Activated T-helper 2 cell treated with anti-CD3 and anti-CD28 coated beads, Interferon-gamma antibody, Interleukin-2, Interleukin-4, amounts not matched to agents 10 μg/mL and 5 μg/mL and 100 μg/mL, durations not matched to agents 14 hours and 24 hours and 36 hours (primary cell): ENCODE data around the gene DENND2A. TPM values are rescaled to one million over a fixed set of nuclear protein-coding genes. Genes with fewer than 3 reads are reported as not detected.

Experiments used
- DNase-seq: peaks from one replicate; pipeline ENCODE4 v3.0.0; 2021; ENCODE audit warnings: low spot score
- H3K27ac Mint-ChIP-seq: one replicate; pipeline ENCODE4 v1.8.0; 2021; ENCODE audit warnings: mixed read lengths
- H3K27me3 Mint-ChIP-seq: one replicate; pipeline ENCODE4 v1.8.0; 2021; ENCODE audit warnings: low read depth, mixed read lengths
- H3K36me3 Mint-ChIP-seq: one replicate; pipeline ENCODE4 v1.8.0; 2021; ENCODE audit warnings: low read depth, mixed read lengths
- H3K4me1 Mint-ChIP-seq: one replicate; pipeline ENCODE4 v1.8.0; 2021; ENCODE audit warnings: low read depth, mixed read lengths
- H3K4me3 Mint-ChIP-seq: one replicate; pipeline ENCODE4 v1.8.0; 2021; ENCODE audit warnings: low read depth, mild to moderate bottlenecking, moderate library complexity, mixed read lengths
- H3K9me3 Mint-ChIP-seq: one replicate; pipeline ENCODE4 v1.8.0; 2021; ENCODE audit warnings: mixed read lengths
- intact Hi-C: fragments of 100-400 bp; cut with micrococcal nuclease; formaldehyde crosslinking; loops from one replicate; pipeline ENCODE4 v1.15.1; 2023
- total RNA-seq: library from RNA; stranded (reverse); gene quantifications from 2 replicates; pipeline ENCODE4 v1.2.3, GENCODE V29; 2022

Gene DENND2A
- total RNA-seq, 1 donor from 2014 or later, result not detected

GRCh38 chr7:140596519-140597427 lies 43.8 kb downstream of the DENND2A start:
- no peak overlapping the region for H3K27ac Mint-ChIP-seq
- no peaks in the 10 kb centered on the region for H3K9me3 Mint-ChIP-seq
- no peaks in the 10 kb centered on the region for H3K36me3 Mint-ChIP-seq
- H3K4me3 Mint-ChIP-seq, result no peak overlapping the region
- no peak for DNase-seq
- intact Hi-C loops, result no loop called here
- H3K27me3 Mint-ChIP-seq, result peaks cover 28% of the 10 kb centered on the region
- peaks cover 4% of the 10 kb centered on the region for H3K4me1 Mint-ChIP-seq

GRCh38 chr7:140595468-140596092 lies 45.0 kb downstream of the DENND2A start:
- DNase-seq, result no peak
- H3K4me1 Mint-ChIP-seq, result peaks cover 4% of the 10 kb centered on the region
- no peak overlapping the region for H3K27ac Mint-ChIP-seq
- H3K9me3 Mint-ChIP-seq, result no peaks in the 10 kb centered on the region
- H3K27me3 Mint-ChIP-seq, result peaks cover 28% of the 10 kb centered on the region
- intact Hi-C loops, result no loop called here
- no peak overlapping the region for H3K4me3 Mint-ChIP-seq
- H3K36me3 Mint-ChIP-seq, result no peaks in the 10 kb centered on the region

GRCh38 chr7:140594131-140594691 lies 46.4 kb downstream of the DENND2A start:
- intact Hi-C loops, result no loop called here
- no peak for DNase-seq
- H3K27ac Mint-ChIP-seq, result no peak overlapping the region
- H3K36me3 Mint-ChIP-seq, result no peaks in the 10 kb centered on the region
- H3K27me3 Mint-ChIP-seq, result peaks cover 20% of the 10 kb centered on the region
- H3K9me3 Mint-ChIP-seq, result no peaks in the 10 kb centered on the region
- no peak overlapping the region for H3K4me3 Mint-ChIP-seq
- peaks cover 4% of the 10 kb centered on the region for H3K4me1 Mint-ChIP-seq

- no peaks in the 10 kb centered on the region for H3K9me3 Mint-ChIP-seq
- H3K4me1 Mint-ChIP-seq, result peaks cover 4% of the 10 kb centered on the region
- intact Hi-C loops, result no loop called here
- H3K4me3 Mint-ChIP-seq, result no peak overlapping the region
- H3K27ac Mint-ChIP-seq, result no peak overlapping the region
- no peak for DNase-seq
- H3K36me3 Mint-ChIP-seq, result no peaks in the 10 kb centered on the region
- H3K27me3 Mint-ChIP-seq, result peaks cover 19% of the 10 kb centered on the region
Observed at GRCh38 chr7:140593672-140593982, 47.0 kb downstream of the DENND2A start.

GRCh38 chr7:140592964-140593671 lies 47.5 kb downstream of the DENND2A start:
- Mint-ChIP-seq H3K4me1 (peaks cover 4% of the 10 kb centered on the region), H3K27ac (no peak overlapping the region), H3K9me3 (no peaks in the 10 kb centered on the region), H3K27me3 (peaks cover 19% of the 10 kb centered on the region), H3K4me3 (no peak overlapping the region), H3K36me3 (no peaks in the 10 kb centered on the region)
- no peak for DNase-seq
- intact Hi-C loops, result no loop called here

- DNase-seq, result no peak
- H3K27me3 Mint-ChIP-seq, result peaks cover 10% of the 10 kb centered on the region
- H3K36me3 Mint-ChIP-seq, result no peaks in the 10 kb centered on the region
- no peak overlapping the region for H3K27ac Mint-ChIP-seq
- H3K4me3 Mint-ChIP-seq, result no peak overlapping the region
- intact Hi-C loops, result no loop called here
- H3K4me1 Mint-ChIP-seq, result peaks cover 4% of the 10 kb centered on the region
- H3K9me3 Mint-ChIP-seq, result no peaks in the 10 kb centered on the region
Observed at GRCh38 chr7:140591180-140591902, 49.3 kb downstream of the DENND2A start.

GRCh38 chr7:140587243-140587642 lies 53.4 kb downstream of the DENND2A start:
- no peaks in the 10 kb centered on the region for H3K36me3 Mint-ChIP-seq
- H3K27me3 Mint-ChIP-seq, result no peaks in the 10 kb centered on the region
- intact Hi-C loops, result no loop called here
- H3K9me3 Mint-ChIP-seq, result no peaks in the 10 kb centered on the region
- no peak overlapping the region for H3K4me3 Mint-ChIP-seq
- no peak overlapping the region for H3K27ac Mint-ChIP-seq
- DNase-seq, result no peak
- no peaks in the 10 kb centered on the region for H3K4me1 Mint-ChIP-seq

GRCh38 chr7:140586516-140586915 lies 54.1 kb downstream of the DENND2A start:
- no peak overlapping the region for H3K27ac Mint-ChIP-seq
- H3K4me3 Mint-ChIP-seq, result no peak overlapping the region
- no peaks in the 10 kb centered on the region for H3K36me3 Mint-ChIP-seq
- H3K9me3 Mint-ChIP-seq, result no peaks in the 10 kb centered on the region
- no peaks in the 10 kb centered on the region for H3K4me1 Mint-ChIP-seq
- DNase-seq, result no peak
- H3K27me3 Mint-ChIP-seq, result no peaks in the 10 kb centered on the region
- intact Hi-C loops, result no loop called here

GRCh38 chr7:140585333-140585732 lies 55.3 kb downstream of the DENND2A start:
- H3K4me3 Mint-ChIP-seq, result no peak overlapping the region
- H3K4me1 Mint-ChIP-seq, result no peaks in the 10 kb centered on the region
- no peaks in the 10 kb centered on the region for H3K36me3 Mint-ChIP-seq
- no peaks in the 10 kb centered on the region for H3K9me3 Mint-ChIP-seq
- no peak for DNase-seq
- no peak overlapping the region for H3K27ac Mint-ChIP-seq
- intact Hi-C loops, result no loop called here
- no peaks in the 10 kb centered on the region for H3K27me3 Mint-ChIP-seq

GRCh38 chr7:140584195-140584851 lies 56.3 kb downstream of the DENND2A start:
- Mint-ChIP-seq H3K4me1 (no peaks in the 10 kb centered on the region), H3K4me3 (no peak overlapping the region), H3K9me3 (no peaks in the 10 kb centered on the region), H3K36me3 (no peaks in the 10 kb centered on the region), H3K27me3 (no peaks in the 10 kb centered on the region), H3K27ac (no peak overlapping the region)
- no peak for DNase-seq
- intact Hi-C loops, result no loop called here

GRCh38 chr7:140581411-140581810 lies 59.2 kb downstream of the DENND2A start:
- Mint-ChIP-seq H3K27me3 (no peaks in the 10 kb centered on the region), H3K9me3 (no peaks in the 10 kb centered on the region), H3K36me3 (no peaks in the 10 kb centered on the region), H3K4me1 (no peaks in the 10 kb centered on the region), H3K27ac (no peak overlapping the region), H3K4me3 (no peak overlapping the region)
- intact Hi-C loops, result no loop called here
- no peak for DNase-seq

GRCh38 chr7:140577651-140578050 lies 63.0 kb downstream of the DENND2A start:
- Mint-ChIP-seq H3K36me3 (no peaks in the 10 kb centered on the region), H3K27me3 (peaks cover 11% of the 10 kb centered on the region), H3K27ac (no peak overlapping the region), H3K4me3 (no peak overlapping the region), H3K4me1 (no peaks in the 10 kb centered on the region), H3K9me3 (no peaks in the 10 kb centered on the region)
- no peak for DNase-seq
- intact Hi-C loops, result no loop called here
